ENCODE results near the gene DAND5.

DNA sequence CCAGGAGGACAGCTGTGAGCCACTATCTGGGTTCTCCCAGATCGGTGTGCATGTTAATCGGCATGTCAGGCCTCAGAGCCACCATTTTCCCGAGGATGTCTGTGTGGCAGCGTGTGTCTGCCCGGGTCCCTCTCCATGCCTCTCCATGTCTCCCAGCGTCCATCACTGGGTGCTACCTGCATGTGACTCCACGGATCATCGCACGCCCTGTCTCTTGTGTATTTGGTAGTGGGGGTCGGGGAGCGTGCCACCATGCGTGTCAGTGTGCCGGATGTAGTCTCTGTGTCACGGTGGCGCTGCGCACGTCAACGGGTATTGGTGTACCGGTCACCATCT, 31.8 kb downstream of the DAND5 start:
- TF ChIP-seq, protein P1, sequence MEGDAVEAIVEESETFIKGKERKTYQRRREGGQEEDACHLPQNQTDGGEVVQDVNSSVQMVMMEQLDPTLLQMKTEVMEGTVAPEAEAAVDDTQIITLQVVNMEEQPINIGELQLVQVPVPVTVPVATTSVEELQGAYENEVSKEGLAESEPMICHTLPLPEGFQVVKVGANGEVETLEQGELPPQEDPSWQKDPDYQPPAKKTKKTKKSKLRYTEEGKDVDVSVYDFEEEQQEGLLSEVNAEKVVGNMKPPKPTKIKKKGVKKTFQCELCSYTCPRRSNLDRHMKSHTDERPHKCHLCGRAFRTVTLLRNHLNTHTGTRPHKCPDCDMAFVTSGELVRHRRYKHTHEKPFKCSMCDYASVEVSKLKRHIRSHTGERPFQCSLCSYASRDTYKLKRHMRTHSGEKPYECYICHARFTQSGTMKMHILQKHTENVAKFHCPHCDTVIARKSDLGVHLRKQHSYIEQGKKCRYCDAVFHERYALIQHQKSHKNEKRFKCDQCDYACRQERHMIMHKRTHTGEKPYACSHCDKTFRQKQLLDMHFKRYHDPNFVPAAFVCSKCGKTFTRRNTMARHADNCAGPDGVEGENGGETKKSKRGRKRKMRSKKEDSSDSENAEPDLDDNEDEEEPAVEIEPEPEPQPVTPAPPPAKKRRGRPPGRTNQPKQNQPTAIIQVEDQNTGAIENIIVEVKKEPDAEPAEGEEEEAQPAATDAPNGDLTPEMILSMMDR (IDR thresholded peaks at IDR 0.05): no peak
- TF ChIP-seq POLR2AphosphoS5 (IDR thresholded peaks at IDR 0.05) (no peak), POLR2A (IDR thresholded peaks at IDR 0.05) (no peak), EP300 (IDR thresholded peaks at IDR 0.05) (no peak)

Data from sigmoid colon (tissue), 4 donors.